Measurements from ENCODE around the gene ASB3.

DNA sequence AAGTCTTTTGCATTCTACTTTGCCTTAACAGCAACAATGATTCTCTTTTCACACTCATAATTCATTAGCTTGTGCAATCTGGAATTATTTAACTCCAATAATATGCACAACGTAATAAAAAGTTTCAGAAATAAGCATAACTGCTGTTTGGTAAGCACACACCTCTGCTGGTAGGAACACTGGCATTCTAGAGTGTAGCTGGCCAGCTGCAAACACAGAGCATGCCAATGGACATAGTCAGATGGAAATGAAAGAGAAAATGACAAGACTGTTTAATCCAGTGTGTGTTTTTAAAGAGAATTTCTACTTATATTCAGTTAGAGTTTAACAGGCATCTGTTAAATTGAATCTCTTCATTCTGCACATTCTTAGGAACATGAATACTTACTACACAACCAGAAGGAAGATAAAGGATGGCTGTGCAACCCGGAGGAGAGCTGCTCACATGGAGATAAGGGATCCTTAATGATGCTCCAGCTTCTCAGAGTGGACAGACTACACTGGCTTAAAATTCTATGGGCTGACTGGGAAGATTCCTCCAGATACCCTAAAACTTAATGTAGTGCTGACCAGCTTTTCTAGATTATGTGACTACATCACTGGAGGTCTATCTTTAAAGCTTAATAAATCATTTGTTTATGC is 113.8 kb downstream of the ASB3 start:
- TF ChIP-seq, protein P1, sequence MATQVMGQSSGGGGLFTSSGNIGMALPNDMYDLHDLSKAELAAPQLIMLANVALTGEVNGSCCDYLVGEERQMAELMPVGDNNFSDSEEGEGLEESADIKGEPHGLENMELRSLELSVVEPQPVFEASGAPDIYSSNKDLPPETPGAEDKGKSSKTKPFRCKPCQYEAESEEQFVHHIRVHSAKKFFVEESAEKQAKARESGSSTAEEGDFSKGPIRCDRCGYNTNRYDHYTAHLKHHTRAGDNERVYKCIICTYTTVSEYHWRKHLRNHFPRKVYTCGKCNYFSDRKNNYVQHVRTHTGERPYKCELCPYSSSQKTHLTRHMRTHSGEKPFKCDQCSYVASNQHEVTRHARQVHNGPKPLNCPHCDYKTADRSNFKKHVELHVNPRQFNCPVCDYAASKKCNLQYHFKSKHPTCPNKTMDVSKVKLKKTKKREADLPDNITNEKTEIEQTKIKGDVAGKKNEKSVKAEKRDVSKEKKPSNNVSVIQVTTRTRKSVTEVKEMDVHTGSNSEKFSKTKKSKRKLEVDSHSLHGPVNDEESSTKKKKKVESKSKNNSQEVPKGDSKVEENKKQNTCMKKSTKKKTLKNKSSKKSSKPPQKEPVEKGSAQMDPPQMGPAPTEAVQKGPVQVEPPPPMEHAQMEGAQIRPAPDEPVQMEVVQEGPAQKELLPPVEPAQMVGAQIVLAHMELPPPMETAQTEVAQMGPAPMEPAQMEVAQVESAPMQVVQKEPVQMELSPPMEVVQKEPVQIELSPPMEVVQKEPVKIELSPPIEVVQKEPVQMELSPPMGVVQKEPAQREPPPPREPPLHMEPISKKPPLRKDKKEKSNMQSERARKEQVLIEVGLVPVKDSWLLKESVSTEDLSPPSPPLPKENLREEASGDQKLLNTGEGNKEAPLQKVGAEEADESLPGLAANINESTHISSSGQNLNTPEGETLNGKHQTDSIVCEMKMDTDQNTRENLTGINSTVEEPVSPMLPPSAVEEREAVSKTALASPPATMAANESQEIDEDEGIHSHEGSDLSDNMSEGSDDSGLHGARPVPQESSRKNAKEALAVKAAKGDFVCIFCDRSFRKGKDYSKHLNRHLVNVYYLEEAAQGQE (IDR thresholded peaks at IDR 0.05; ENCODE audit: borderline replicate concordance) = no peak
- TF ChIP-seq EZH2 (IDR thresholded peaks at IDR 0.05; ENCODE audit: borderline replicate concordance, insufficient read depth, low read length, poor library complexity, severe bottlenecking) = no peak

All from neural cell (in vitro differentiated cells).